C4-2B (cell line): ENCODE data around the gene WSCD1.

Experiments
- H3K27ac ChIP-seq: fragments of 450-650 bp; 2 replicates; pipeline ENCODE4 v1.5.1; 2017
- CTCF ChIP-seq: fragments of 450-650 bp; conservative IDR thresholded peaks from 2 replicates; pipeline ENCODE4 v1.5.1; 2017; ENCODE audit warnings: mild to moderate bottlenecking
- ZFX ChIP-seq: fragments of 450-650 bp; IDR thresholded peaks from 2 replicates; pipeline ENCODE4 v1.6.1; 2017

The WSCD1 gene

GRCh38 chr17:6069539-6070429 lies at the start of gene WSCD1:
WSCD1 (plus strand) TSS chr17:6070379; CDS start chr17:6080659, 10,280 bp downstream.
- TF ChIP-seq ZFX (no peak), CTCF (no peak)
- no peak within 1 kb of the TSS for H3K27ac ChIP-seq

- H3K27ac ChIP-seq = no peak overlapping the region
- TF ChIP-seq ZFX (no peak), CTCF (no peak)
Observed at GRCh38 chr17:6021011-6021400, 49.2 kb upstream of the WSCD1 start.

- no peak for TF ChIP-seq ZFX
- no peak for TF ChIP-seq CTCF
- no peak overlapping the region for H3K27ac ChIP-seq
Observed at GRCh38 chr17:6021627-6022026, 48.6 kb upstream of the WSCD1 start.

GRCh38 chr17:6023036-6023831 lies 46.9 kb upstream of the WSCD1 start:
- no peak for TF ChIP-seq ZFX
- no peak overlapping the region for H3K27ac ChIP-seq

GRCh38 chr17:6024576-6024975 lies 45.6 kb upstream of the WSCD1 start:
- no peak for TF ChIP-seq ZFX
- no peak for TF ChIP-seq CTCF
- no peak overlapping the region for H3K27ac ChIP-seq

GRCh38 chr17:6027342-6028024 lies 42.7 kb upstream of the WSCD1 start:
- no peak overlapping the region for H3K27ac ChIP-seq
- TF ChIP-seq ZFX (no peak), CTCF (no peak)

- TF ChIP-seq CTCF = no peak
- TF ChIP-seq ZFX = no peak
Observed at GRCh38 chr17:6028294-6028693, 41.9 kb upstream of the WSCD1 start.

More at GRCh38 chr17:6028294-6028693, 41.9 kb upstream of the WSCD1 start:
- H3K27ac ChIP-seq = no peak overlapping the region
